IPS DF 4.7 (cell line): ENCODE measurements around the gene MYRIP.
"Not testable (repeated sequence)": the region's sequence is repeated elsewhere in the genome, so short reads cannot be mapped to it uniquely, and the experiment has no call there.

ENCODE experiments used
- DNase-seq: peaks from one replicate; pipeline ENCODE4 v3.0.0-alpha.2; 2013; ENCODE audit warnings: low spot score; ENCODE audit errors: extremely low read depth

Gene MYRIP

DNA sequence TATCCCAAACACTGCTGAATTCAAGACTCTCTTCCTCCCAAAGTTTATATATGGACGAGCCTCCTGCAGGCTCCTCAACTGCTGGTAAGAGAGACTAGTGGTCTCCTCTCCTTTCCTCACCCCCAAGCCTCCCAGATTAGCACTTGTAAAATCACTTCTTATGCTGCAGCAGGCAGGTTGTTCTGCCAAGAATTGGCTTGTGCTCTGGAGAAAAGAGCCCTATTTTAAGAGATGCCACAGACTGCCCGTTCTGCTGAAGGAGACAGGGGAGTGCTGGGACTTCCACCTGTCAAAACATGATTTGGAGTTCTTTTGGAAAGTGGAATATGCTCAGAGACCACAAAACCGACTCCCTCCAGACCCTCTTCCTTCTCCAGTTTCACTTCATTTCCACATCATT lies 269.2 kb downstream of the MYRIP start:
- no peak for DNase-seq

DNA sequence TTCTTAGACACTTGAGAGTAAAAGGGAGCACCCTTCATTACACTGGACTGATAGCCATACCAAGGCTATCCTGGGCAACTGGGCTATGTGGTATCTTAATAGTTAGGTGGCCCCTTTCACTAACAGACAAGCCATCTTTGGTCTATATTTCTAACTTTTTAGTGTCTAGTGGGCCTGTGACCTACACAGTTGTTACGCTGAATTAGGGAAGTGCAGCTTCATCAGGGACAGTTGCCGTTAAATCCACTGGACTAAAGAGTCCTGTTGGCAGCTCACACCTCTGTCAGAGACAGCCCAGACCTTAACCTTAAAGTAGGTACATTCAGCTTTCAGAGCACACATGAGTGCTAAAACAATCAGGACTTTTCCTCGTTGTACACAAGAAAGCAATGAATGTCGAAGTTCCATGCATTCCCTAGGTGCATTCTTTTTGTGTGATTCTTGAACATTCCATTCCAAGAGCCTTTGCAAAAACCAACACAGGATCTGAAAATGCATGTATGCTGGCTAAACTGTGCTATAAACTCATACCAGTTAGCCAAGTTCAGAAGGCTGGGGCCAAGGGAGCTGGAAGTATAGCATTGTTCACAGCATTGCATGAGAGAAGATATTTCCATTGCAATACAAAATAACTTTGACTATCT lies 269.9 kb downstream of the MYRIP start:
- DNase-seq = no peak

DNA sequence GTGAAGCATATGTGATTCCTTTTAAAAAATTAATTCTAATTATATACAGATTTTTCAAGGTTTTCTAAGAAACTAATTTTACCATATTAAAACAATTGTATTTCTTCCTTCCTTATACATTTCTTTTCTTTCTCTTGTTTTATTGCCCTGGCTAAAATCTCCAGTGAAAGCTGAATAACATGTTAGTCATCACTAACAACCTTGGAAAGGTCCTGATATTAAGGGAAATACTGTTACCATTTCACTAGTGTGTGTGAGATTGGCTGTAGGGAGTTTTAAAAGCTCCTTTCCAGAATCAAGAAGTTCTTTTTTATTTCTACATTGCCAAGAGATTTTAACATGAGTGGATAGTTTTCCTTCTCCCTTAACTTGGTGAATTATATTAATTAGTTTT lies 270.4 kb downstream of the MYRIP start:
- DNase-seq = no peak

DNA sequence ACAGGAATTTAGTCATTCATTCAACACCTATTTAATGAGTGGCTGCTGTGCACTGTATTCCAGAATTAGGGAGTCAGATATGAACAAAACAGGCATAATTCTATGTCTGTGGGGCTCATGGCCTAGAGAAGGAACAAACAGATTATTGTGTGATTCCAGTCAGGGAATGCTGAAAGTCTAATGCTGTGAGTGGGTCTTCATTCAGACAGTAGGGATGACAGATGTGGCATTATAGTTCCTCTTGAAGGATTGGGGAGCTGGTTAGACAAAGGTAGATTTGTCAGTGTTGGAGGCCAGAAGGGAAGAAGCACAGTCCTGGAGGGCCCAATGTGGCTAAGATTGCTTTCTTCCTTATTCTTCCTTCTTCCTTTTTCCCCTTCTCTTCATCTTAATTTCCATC lies 273.7 kb downstream of the MYRIP start:
- DNase-seq = no peak

DNA sequence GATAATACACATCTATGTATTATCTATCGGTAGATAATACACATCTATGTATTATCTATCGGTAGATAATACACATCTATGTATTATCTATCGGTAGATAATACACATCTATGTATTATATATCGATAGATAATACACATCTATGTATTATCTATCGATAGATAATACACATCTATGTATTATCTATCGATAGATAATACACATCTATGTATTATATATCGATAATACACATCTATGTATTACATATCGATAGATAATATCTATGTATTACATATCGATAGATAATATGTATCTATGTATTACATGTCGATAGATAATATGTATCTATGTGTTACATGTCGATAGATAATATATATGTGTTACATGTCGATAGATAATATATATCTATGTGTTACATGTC lies 275.0 kb downstream of the MYRIP start:
- DNase-seq = not testable (repeated sequence)

DNA sequence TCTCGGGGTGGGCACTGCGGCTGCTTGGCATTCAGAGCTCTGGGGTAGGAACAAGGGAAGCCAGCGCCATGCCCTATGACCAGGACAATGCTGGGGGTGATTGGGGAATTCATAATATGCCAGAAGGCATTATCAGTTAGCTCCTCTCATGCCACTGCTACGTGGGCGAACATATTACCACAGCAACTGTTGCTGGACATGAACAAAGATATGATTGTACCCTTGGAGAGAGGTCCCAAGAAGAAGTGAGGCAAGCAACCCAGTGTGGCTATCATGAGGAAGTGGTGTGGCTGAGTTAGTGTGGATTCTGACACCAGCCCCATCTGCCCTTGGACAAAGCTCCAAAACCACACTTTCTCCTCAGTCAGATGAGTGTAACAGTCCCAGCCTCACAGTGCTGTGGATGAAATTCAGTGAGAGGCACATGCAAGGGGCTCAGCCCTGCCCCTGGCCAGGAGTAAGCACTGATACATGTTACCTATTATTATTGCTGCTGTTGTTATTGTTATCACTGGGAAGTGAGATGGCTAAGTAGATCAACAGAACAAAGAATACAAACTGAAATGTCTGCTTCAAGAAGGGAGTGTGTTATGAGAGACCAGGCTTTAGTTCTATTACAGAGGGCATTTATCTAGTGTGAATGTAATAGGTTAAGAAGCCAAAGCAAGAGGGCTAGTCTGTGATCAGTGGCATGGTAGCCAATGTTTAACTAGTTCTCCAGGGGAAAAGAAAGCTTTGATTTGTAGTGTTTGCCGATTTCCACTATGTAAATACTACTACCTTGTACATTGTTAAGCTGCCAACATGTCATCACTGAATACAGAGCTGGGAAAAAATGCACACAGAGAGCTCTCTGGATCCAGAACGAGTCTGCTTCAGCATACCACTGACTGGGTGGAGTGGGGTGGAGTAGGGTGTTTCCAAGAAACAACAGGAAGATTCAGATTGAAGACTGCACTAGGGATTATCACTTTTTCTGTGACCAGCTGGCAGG lies 277.8 kb downstream of the MYRIP start:
- DNase-seq = no peak

DNA sequence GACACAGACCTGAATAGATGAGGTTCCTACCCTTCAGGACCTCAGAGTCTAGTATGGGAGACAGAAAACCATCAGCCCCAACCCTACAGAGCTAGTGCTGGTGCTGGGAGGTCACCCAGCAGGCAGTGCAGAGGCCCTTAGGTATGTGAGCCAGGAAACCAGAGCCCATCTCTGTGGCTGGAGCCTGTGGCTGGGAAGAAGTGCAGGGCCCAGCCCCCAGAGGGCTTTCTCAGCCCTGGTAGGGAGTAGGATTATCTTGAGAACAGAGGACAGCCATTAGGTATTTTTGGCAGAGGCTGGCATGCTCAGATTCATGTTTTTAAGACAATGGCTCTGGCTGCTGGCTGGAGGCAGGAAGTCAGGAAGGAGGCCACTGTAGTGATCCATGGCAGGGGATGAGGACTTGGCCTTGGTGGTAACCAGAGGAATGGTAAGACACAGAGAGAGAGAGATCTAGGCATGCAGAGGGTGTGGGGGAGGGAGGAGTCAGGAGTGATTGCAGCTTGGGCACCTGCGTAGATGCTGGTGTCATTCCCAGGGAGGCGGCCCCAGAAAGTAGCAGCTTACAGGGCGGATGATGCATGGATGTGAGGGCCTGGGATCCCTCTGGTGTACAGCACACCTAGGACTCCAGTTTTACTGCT lies 279.2 kb downstream of the MYRIP start:
- DNase-seq = no peak

DNA sequence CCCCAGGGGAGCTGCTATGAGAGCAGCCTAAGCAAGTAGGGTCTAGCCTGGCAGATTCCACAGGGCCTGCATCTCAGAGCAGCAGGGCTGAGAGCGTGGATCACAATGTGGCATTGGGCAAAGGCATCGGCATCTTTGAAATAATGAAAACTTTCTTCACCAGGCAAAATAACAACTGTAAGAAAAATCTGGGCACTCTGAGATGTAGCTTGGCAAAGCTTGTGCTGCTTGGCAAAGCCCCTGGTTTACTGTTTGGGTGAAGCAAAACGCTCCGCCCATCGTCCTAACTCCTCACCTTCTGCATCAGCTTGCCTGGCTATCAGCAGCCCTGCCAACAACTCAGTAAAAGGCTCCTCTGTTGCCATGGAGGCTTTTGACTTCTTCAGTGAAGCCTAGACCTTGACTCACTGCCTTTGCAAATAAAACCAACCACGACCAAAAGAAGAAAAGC lies 287.3 kb downstream of the MYRIP start:
- DNase-seq = no peak

DNA sequence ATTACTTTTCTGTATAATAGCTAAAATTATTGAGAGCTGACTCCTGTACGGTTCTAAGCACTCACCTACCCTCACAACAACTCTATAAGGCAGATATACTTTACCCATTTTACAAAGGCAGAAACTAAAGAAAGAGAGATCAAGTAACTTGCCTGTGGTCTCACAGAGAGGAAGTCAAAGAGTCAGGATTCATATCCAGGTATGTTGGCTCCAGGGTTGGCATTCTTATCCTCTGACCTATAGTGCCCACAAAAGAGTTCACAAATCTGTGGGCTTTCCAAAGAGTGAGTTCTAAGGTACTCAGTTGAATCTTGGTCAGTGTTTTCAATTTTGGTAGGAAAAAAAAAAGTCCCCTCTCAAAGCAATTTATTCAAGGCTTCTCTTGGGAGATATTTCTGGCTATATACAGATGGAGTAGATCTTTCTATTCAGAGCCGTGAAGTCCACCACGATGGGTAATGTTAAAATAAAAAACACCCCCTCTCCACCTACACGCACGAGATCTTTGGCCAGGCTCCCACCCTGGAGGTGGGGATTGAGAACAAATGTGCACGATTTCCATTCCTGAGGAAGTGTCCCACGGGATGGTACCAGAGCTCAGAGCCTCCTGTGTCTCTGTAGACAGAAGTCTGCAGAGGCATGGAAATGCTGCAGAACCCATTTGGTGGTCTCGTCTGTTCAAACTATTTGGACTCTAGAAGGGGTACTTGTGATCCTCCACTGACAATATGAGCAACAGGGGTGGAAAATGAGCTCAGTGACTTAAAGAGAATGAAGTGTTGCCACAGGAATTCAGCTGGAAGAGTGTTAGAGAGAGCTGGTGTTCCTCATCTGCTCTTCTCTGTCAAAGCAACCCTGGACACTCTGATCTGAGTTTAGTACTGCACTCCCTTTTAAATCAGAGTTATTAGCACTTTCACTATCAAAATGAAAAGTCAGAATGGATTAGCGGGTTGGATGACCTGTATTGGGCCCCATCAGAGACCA lies 288.0 kb downstream of the MYRIP start:
- DNase-seq = no peak

DNA sequence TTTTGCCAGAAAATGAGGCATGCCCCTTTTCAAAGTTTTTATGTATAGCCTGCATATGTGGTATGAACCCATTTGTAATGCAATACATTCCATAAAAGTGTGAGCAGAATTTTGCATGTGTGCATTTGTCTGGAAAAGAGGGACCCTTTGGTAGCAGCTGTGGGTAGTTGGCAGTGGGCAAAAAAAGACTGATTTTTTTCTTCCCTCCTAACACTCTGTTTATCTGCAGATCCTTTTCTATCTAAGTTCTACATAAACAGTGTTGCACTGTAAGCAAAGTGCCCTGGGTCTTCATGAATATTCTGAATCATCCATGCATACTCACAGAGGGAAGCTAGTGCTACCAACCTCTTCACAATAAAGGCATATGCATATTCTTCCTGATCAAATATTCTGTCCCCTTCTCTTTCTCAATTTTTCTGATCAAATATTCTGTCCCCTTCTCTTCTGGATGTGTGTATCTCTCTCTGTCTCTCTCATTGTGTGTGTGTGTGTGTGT lies 288.9 kb downstream of the MYRIP start:
- no peak for DNase-seq

DNA sequence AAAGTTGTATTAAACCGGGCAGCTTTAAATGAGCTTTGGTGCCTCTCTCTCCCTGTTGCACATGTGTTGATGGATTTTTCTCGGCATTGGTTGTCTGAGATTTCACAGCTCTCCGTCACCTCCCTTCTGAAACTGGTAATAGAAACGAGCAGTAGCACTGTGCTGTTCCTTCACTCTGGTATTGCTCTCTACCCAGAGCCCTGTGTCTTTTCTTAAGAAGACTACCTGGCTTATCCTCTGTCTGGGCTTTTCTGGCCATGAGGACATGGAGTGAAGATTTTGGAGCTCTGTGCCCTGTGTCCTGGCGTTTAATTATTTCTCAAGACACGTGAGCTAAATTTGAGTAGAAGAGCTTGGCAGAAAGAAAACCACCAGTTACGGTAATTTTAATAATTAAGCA lies 290.5 kb downstream of the MYRIP start:
- no peak for DNase-seq

DNA sequence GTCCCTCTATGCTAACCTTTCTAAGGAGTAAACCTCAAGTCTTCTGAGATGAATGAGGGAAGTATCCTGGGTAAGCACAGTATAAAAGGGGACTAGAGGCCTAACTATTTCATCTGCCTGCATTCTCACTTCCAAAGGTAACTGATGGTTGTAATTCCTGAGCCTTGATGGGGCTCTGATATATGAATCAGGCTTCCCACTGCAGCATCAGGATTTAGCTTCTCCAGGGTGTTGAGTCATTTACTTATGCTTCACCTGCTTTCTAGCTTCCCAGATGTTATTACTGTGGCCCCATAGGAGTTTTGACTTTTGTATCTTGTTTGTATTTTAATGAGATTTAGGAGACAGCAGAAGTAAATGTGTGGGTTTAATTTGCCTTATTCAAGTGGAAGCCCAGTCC lies 292.8 kb downstream of the MYRIP start:
- no peak for DNase-seq

DNA sequence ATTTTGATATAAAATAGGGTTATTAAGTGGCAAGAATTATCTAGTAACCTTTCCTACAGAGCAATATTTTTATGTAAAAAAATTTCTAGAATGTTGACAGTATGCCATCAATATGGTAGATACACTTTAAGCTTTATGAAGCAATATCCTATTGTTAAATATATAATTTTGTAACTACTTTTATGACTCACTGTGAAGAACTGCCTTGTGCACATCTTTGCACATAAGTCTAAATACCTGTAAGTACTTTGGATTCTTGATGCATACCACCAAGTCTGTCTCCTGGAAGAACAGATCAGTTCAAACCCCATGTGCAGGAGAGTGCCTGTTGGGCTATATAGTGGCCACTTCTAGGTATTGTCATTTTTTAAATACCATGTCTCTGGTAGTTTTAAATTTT lies 294.4 kb downstream of the MYRIP start:
- DNase-seq = no peak

DNA sequence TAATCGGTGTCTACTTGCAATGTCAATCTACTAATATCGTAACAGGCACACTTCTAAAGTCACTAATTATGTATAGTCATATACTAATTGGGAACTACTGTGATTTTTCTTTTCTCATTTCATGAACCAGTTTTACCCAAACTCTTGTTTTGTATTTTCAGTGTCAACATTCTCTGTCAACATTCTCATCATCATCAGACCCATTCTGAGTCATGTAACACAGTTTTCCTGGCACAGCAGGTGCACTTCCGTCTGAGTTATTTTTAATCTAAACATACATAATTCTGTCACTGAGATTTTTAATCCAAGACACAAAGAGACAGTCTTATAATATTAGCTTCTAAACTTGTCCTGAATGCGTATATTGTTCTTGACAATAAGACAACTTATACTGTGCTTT lies 295.0 kb downstream of the MYRIP start:
- no peak for DNase-seq

DNA sequence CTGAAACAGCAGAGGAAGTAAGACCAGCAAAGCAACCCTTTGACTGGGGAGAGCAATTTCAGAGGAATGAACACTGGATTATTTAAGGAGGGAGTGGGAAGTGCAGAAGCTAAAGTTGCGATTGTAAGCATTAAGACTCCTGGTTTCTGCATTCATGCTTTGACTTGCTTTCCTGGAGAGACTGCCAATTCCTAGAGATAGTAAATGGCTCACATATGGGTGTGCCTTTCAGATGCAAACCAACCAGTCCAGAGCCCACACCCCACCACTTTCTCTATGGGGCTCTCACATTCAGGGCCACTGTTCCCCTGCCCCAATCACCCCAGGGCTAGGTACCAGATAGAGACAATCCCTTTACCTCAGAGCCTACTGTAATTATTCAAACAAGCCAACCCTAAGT lies 299.2 kb downstream of the MYRIP start:
- no peak for DNase-seq

DNA sequence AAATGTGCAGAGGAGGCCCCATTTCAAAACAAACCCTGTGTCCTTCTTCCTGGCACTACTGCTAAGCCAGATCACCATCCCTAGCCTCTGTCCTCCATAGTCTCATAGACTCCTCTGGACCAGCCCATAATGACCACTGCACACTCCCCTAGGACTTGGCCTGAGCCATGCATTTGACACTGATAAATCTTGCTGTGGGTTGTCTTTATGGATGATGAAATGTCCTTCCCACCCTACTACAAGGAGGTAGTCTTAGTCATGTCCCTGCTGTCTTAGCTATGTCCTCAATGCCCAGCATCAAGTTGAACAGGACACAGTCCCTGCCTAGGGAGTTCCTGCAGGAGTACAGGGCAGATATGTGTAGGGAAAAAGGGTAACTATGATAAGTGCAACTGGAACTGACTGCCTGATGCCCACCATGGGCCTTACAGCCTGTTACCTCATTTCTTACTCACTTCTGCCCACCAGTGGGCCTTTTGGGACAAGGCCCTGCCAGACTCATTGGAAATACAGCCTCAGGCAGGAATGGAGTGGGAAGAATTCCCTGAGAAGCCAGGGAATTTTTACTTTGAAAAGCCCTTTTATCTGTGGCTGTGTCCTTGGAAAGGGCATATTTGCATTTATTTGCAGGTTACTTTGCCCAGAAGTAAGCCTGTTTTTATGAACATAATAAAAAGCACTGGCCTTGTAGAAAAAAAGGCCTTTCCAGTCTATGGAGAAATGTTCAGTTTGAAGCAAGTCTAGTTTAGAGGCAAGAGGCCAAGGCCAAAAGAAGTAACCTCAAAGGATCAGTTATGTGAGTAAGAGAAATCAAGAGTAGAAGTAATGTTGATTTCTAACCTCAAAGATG lies 300.5 kb downstream of the MYRIP start:
- DNase-seq = peak; percentile 33

DNA sequence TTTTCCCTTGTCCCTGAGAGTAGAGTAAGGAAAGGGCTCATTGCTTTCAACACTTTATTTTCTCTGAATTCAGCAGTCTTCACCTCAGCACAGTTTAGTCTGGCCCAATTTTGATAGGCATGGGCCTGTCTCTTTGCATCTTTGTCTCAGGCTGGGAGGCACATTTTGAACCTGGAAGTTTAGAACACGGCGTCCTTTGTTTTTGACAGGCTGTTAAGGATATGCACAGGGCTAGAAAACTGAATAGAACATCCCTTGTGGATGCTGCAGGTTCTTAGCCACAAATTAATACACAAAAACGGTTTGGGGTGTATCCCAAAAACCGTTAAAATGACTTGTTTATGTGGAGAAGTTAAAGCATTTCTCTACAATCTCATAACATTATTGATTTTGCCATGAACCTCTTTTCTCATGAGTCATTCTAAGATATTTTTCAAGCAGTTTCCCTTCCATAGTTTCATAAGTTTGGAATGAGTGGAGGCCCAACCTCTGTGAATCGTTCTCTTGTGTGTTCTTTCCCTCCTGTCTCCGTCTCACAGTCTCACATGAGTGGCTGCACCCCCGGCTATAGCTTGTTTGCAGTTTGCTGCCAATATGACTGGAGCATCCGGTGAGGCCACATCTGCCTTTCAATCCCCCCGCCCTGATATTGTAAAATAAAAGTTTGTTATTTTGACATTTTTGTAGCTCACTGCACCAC lies 307.2 kb downstream of the MYRIP start:
- no peak for DNase-seq

DNA sequence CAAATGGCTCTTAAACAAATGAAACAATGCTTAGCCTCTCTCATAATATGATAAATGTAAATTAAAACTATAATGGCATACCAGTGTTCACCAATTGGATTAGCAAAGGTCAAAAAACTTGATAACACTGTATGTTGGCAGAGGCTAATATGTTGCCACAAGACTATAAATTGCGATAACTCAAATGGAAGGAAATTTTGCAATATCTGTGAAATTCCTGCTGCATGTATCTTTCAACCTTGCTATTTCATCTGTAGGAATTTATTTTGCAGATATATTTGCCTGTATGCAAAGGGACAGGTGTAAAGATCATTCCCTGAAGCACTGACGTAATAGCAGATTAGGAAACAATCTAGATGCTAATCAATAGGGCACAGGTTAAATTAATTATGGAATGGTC lies 308.7 kb downstream of the MYRIP start:
- no peak for DNase-seq

DNA sequence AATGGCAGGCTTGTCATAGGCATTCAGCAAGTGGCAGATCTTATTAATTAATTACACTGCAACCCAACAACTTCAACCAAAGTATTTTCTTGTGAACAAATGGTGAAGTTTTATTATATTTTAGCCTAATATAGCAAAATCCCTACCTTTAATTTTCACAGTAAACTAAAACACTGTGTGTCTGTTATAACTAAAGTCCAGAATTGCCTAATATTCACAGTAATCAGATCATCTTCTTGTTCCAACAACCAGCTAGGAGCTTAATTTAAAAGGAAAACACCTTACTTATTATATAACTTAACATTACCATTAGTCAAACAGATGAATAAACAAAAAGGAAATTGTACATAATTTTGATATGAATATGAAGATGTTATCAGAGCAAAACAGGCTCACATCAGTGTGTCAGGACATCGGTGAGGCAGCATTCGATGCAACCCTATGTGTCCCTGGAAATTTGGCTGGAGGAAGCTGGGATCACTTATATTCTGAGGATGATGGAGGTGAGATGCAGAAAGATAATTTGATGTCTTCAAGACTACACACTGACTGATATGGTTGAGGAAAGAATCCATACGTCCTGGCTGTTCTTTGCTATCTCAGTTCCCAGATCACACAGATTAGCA lies 310.8 kb downstream of the MYRIP start:
- no peak for DNase-seq
